ENCODE data around the gene PRR14L. TPM values are rescaled to one million over a fixed set of nuclear protein-coding genes. Genes with fewer than 3 reads are reported as not detected.
"Not testable (repeated sequence)": the region's sequence is repeated elsewhere in the genome, so short reads cannot be mapped to it uniquely, and the experiment has no call there.

The PRR14L gene
- total and polyA plus RNA-seq, 2 of the 13 experiments (the other 11 are each of a cell fraction or from before 2014, with no cell fraction given), result 6.6 to 16.5 TPM

DNA sequence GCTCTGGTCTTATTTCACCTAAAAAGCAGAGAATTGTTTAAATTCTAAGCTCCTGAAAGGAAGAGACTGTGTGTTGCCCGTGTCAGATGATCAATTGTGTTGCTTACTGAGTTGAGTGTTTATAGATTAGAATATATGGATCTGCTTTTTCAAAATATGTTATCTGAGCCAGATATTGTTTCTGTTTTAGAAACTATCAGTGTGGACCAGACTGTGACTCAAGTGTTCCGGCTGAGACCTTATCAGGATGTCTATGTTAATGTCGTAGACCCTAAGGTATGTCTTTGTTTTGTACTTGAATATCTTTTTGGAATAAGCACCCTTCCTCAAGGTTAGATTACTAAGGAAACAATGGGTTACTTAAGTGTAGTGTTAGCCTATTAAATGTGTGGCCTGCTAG is 14.9 kb upstream of the PRR14L start:
- no peaks in the 10 kb centered on the region for H3K4me1 ChIP-seq (ENCODE audit: insufficient read depth, low read length)
- H4K20me1 ChIP-seq (ENCODE audit: insufficient read depth, low read length), result no peaks in the 10 kb centered on the region
- H3K36me3 ChIP-seq (replicated peaks in 1 of 2; ENCODE audit: control insufficient read depth in 1 of 2, insufficient read depth in 2 of 2, low read length in 2 of 2), result peaks cover 1 to 18% of the 10 kb centered on the region in 2 experiments
- intact Hi-C loops (cut with micrococcal nuclease; ENCODE audit: unreplicated experiment), result no loop called here
- H3K79me2 ChIP-seq (ENCODE audit: insufficient read depth, low read length), result no peaks in the 10 kb centered on the region
- WGBS (ENCODE audit: low lambda C conversion rate), result 98% methylated on average over 3 of the region's 3 CpGs
- DNase-seq (ENCODE audit: low spot score) (no peak), FAIRE-seq (no peak), ATAC-seq (no peak)
- no peak overlapping the region for H3K4me2 ChIP-seq (ENCODE audit: low read depth, low read length)
- TF ChIP-seq RXRB (CRISPR knock-in tag; IDR thresholded peaks at IDR 0.05; ENCODE audit: borderline replicate concordance) (no peak), MATR3 (CRISPR knock-in tag; IDR thresholded peaks at IDR 0.05) (no peak), ZNF775 (CRISPR knock-in tag; IDR thresholded peaks at IDR 0.05; ENCODE audit: borderline replicate concordance) (no peak), ZBTB46 (CRISPR knock-in tag; IDR thresholded peaks at IDR 0.05; ENCODE audit: borderline replicate concordance) (no peak), ZNF274 (CRISPR knock-in tag; IDR thresholded peaks at IDR 0.05) (no peak), ZNF503 (CRISPR knock-in tag; IDR thresholded peaks at IDR 0.05) (no peak), CBFB (CRISPR knock-in tag; IDR thresholded peaks at IDR 0.05) (no peak), ZNF354B (CRISPR knock-in tag; IDR thresholded peaks at IDR 0.05) (no peak), ZNF713 (CRISPR knock-in tag; IDR thresholded peaks at IDR 0.05) (no peak), HCFC1 (IDR thresholded peaks at IDR 0.05; ENCODE audit: low read depth, low read length) (no peak)
- TF ChIP-seq, protein P1, sequence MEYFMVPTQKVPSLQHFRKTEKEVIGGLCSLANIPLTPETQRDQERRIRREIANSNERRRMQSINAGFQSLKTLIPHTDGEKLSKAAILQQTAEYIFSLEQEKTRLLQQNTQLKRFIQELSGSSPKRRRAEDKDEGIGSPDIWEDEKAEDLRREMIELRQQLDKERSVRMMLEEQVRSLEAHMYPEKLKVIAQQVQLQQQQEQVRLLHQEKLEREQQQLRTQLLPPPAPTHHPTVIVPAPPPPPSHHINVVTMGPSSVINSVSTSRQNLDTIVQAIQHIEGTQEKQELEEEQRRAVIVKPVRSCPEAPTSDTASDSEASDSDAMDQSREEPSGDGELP (IDR thresholded peaks at IDR 0.05; ENCODE audit: borderline replicate concordance, low read depth), result no peak
- H3K9me3 ChIP-seq (ENCODE audit: low read length), result no peaks in the 10 kb centered on the region
- ChIA-PET CTCF (ENCODE audit: low intra/inter-chr PET ratio, low total read pairs) (no interaction called here), POLR2A (no interaction called here)
- H3K27ac ChIP-seq (ENCODE audit: extremely low read length, insufficient read depth, low read length), result no peak overlapping the region
- H2AFZ ChIP-seq (ENCODE audit: low read length), result no peak overlapping the region
- in situ Hi-C loops (cut with HindIII; ENCODE audit: extremely low pct_ligation_motif_present, low pct_unique_long_range_greater_than_20kb), result no loop called here
- H3K9ac ChIP-seq (ENCODE audit: insufficient read depth, low read depth, low read length), result no peak overlapping the region
- no peaks in the 10 kb centered on the region for H3K27me3 ChIP-seq (ENCODE audit: control insufficient read depth in 1 of 2, insufficient read depth in 2 of 2, low read length in 2 of 2)
- H3K4me3 ChIP-seq (replicated peaks in 1 of 3; ENCODE audit: insufficient read depth in 1 of 3, low read depth in 2 of 3, low read length in 3 of 3), result no peak overlapping the region
- BruUV-seq (replicated peaks), result no TSS peak

GRCh38 chr22:31758860-31759259 is 8.9 kb upstream of the PRR14L start:
- H3K4me3 ChIP-seq (replicated peaks in 1 of 3; ENCODE audit: insufficient read depth in 1 of 3, low read depth in 2 of 3, low read length in 3 of 3); FAIRE-seq; BruUV-seq (replicated peaks); ATAC-seq; CTCF ChIA-PET (ENCODE audit: low intra/inter-chr PET ratio, low total read pairs); H3K9ac ChIP-seq (ENCODE audit: insufficient read depth, low read depth, low read length); H3K79me2 ChIP-seq (ENCODE audit: insufficient read depth, low read length); H3K36me3 ChIP-seq (replicated peaks in 1 of 2; ENCODE audit: control insufficient read depth in 1 of 2, insufficient read depth in 2 of 2, low read length in 2 of 2); H3K4me2 ChIP-seq (ENCODE audit: low read depth, low read length); H2AFZ ChIP-seq (ENCODE audit: low read length); H4K20me1 ChIP-seq (ENCODE audit: insufficient read depth, low read length); DNase-seq (ENCODE audit: low spot score); H3K27me3 ChIP-seq (ENCODE audit: control insufficient read depth in 1 of 2, insufficient read depth in 2 of 2, low read length in 2 of 2); intact Hi-C loops (cut with micrococcal nuclease; ENCODE audit: unreplicated experiment); H3K27ac ChIP-seq (ENCODE audit: extremely low read length, insufficient read depth, low read length); H3K9me3 ChIP-seq (ENCODE audit: low read length): not testable (repeated sequence)
- POLR2A ChIA-PET, result interaction anchor here (0.6 kb wide), 1 partner anchor 362 kb away, joined by 3 read pairs; no protein-coding TSS in a partner anchor
- 97% methylated on average over 4 of the region's 5 CpGs for WGBS (ENCODE audit: low lambda C conversion rate)
- H3K4me1 ChIP-seq (ENCODE audit: insufficient read depth, low read length), result peaks cover 15% of the 10 kb centered on the region
- in situ Hi-C loops (cut with HindIII; ENCODE audit: extremely low pct_ligation_motif_present, low pct_unique_long_range_greater_than_20kb), result loop anchor here (10.0 kb wide), 1 partner anchor 186 kb away; the partner anchor contains the start of gene YWHAH

Measured in HepG2 (cell line).